OCI-LY1 (cell line): Measurements from ENCODE around the gene QRSL1.

Source experiments
- CTCF ChIP-seq: fragments of 200-600 bp; sonication (generic), shearing (Covaris generic); IDR thresholded peaks from 2 replicates; pipeline ENCODE4 v1.5.1; 2017; ENCODE audit warnings: mild to moderate bottlenecking, antibody characterized with exemption, low read length, moderate library complexity, mixed read lengths
- EZH2 ChIP-seq: fragments of 200-600 bp; sonication (generic), shearing (Covaris generic); IDR thresholded peaks from 2 replicates; pipeline ENCODE4 v1.8.0; 2017; ENCODE audit warnings: borderline replicate concordance, mixed run types, mild to moderate bottlenecking, antibody characterized with exemption, low read length, moderate library complexity, mixed read lengths

GRCh38 chr6:106613590-106613989, 15.8 kb upstream of the QRSL1 start:
- TF ChIP-seq EZH2 = no peak
- TF ChIP-seq CTCF = no peak
